ENCODE data around the gene SRA1.
A peak's percentile ranks its signal among the peaks of the same experiment; 100 is the strongest.
"Not testable (repeated sequence)": the region's sequence is repeated elsewhere in the genome, so short reads cannot be mapped to it uniquely, and the experiment has no call there.

Gene SRA1

DNA sequence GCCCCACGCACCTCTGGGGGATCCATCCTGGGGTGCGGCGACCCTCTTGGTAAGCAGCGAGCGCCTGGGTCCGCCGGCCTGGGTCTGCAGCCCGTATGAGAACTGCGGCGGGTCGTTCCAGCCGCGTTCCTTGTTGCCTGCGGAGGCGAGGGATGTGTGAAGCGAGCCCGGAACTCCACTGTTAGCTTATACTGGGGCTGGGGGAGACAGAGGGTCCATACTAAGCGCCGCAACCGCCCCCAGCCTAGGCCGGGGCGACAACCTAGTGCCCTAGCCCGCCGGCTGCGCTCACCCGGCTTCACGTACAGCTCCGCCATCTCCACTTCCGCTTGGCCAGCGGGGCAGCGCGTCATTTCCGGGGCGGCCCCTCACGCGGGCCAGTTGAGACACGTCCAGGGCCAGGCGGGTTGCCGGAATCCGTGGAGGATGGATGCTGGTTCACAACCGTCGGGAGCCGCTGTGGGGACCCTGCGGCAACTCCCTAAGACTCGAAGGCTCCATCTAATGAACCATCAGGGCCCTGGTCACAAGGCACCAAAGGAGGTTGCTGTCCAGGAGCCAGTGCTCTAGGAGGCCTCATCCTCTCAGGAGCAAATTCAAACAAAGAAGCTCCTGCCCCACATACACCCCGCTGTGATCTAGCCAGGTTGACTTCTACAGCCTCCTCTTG, at the start of gene SRA1:
Gene SRA1 (minus strand): TSS at position 338 of the 670 bp plus-strand sequence. CDS start 21 bp downstream, at position 317.
- peak; percentile 83 to 88 for DNase-seq

DNA sequence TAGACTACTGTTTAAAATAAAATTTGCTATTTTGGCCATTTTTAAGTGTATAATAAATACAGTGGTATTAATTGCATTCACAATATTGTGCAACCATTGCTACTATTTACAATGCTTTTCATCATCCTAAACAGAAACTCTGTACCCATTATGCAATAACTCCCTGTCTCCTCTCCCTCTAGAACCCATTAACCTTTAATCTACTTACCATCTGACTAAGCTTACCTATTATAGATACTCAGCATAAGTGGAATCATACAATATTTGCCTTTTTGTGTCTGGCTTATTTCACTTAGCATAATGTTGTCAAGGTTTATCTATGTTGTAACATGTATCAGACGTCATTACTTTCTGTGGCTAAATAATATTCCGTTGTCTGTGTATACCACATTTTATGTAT, 49.8 kb upstream of the SRA1 start:
- no peak for DNase-seq

DNA sequence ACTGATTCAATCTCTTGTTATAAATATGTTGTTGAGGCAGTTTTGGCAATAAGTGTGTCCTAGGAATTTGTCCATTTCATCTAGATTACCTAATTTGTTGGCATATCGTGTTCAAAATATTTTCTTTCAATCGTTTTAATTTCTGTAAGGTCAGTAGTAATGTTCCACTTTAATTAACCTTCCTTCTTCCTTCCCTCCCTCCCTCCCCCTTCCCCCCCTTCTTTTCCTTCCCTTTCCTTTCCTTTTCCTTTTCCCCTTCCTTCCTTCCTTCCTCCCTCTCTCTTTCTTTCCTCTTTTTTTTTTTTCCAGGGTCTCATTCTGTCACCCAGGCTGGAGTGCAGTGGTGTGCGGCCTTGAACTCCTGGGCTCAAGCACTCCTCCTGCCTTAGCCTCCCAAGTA, 48.6 kb upstream of the SRA1 start:
- no peak for DNase-seq

DNA sequence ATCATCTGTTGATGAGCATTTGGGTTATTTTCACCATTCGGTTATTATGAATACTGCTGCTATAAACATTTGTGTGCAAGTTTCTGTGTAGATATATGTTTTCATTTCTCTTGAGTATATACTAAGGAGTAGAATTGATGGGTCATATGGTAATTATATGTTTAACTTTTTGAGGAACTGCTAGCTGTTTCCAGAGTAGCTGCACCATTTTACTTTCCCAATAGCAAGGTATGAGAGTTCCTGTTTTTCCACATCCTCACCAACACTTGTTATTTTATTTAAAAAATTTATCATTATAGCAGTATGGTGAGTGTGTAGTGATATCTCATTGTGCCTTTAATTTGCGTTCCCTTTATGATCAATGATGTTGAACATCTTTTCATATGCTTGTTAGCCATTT, 46.5 kb upstream of the SRA1 start:
- no peak for DNase-seq

DNA sequence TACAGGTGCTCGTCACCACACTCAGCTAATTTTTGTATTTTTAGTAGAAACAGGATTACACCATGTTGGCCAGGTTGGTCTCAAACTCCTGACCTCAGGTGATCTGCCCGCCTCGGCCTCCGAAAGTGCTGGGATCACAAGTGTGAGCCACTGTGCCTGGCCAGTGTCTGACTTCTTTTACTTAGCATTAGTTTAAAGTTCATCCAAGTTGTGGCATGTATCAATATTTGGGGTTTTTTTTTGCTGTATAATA, 46.1 kb upstream of the SRA1 start:
- not testable (repeated sequence) for DNase-seq

DNA sequence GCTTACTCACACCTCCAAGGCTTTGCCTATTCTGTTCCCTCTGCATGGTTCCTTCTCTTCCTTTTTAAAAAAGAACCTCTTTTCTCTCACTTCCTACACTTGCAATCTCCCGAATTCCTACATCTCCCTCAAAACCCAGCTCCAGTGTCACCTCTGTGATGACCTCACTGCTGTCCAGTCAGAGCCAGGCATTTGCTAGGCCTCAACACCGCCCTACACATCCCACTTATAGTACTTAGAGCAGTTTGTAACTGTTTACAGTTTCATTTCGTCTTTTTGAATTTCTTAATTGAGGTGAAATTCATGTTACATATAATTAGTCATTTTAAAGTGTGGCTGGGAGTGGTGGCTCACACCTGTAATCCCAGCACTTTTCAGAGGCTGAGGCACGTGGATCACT, 44.9 kb upstream of the SRA1 start:
- DNase-seq = no peak

DNA sequence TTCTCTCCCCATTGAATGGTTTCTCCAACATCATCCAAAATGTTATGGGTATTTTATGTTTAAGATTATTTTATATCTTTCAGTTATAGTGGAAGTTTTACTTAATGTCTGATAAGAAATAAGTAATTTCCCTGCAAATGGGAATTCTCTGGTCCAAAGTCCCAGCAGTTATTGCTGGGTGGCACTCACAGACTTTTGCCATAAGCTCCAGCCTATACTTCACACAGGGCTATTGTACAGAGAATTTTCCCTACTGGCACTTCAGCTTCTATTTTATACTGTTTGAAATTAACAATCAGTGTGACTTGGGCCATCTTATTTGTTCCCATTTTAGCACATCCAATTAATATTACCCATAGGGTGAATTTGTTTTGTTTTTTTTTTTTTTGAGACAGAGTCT, 42.8 kb upstream of the SRA1 start:
- no peak for DNase-seq

DNA sequence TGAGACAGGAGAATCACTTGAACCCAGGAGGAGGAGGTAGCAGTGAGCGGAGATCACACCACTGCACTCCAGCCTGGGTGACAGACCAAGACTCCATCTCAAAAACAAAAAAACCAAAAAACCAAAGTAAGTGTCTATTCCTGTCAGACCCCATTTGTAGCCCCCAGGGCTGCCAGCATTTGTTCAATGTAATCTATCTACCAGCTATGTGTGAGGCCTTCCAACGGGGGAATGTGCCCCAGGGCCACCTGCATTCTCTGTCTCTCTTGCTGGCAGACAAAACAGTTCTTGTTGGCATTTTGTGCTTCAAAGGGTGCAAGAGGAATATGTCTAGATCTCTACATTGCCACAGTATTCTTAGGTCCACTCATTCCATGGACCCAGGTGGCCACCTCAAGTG, 41.6 kb upstream of the SRA1 start:
- no peak for DNase-seq

DNA sequence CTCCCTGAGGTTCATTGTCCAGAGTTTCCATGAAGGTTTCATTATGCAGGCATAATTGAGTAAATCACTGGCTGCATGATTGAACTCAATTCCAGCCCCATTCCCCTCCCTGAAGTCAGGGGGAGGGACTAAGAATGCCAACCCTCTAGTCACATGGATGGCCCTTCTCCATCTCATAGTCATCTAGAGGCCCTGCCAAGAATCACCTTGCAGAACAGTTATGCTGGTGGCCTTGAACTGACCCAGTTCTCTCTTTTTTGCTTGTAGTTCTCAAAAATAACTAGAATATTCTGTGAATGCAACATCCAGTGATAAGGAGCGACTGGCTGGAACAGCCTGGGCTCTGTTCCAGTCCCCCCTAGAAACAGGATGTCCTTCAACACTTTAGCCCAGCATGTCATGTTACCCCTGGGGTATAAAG, 39.1 kb upstream of the SRA1 start:
- no peak for DNase-seq

DNA sequence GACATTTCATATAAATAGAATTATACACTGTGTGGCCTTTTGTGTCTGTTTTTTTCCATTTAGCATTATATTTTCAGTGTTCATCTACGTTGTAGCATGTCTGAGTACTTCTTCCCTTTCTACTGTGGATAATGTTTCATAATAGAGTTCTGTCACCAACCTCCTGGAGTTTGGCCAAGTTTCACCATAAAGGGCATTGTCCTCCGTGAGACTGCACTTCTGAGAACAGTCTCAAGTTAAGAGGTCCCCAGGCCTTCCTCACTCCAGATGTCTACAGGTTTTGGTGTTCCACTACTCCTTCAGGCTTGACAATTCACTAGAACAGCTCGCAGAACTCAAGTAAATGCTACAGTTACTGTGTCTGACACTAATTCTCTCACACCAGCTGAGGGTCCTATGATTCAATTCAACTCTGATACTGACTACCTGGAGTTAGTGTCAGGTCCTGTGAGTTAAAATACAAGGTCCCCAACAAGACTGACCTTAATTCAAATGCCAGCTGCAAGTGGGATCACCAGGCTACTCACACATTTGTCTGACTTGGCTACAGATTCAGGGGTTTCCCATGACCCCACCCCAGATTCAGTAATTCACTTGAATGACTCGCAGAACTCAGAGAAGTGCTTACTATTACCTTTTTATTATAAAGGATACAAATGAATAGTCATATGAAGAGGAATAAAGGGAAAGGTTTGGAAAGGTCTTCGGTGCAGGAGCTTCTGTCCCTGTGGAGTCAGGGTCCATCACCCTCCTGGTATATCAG, 38.4 kb upstream of the SRA1 start:
- DNase-seq = no peak

DNA sequence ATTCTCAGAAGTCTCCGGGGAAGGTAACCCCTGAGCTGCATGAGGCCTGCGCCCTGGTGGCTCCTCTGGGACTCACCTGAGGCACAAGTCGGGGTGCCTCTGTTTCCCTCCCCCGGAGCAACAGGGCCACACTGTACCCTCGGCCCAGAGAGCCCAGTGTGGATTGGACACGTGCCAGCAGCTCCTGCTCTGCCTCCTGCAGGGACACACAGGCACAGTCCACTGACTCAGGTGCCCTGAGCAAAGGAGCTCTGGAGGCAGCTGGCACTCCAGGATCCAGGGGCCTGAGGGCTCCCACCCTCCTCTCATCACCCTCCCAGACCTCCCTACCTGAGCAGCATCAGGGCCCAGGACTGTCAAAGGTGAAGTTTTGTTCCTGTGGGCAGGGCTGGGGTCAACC, 36.9 kb upstream of the SRA1 start:
- DNase-seq = no peak

DNA sequence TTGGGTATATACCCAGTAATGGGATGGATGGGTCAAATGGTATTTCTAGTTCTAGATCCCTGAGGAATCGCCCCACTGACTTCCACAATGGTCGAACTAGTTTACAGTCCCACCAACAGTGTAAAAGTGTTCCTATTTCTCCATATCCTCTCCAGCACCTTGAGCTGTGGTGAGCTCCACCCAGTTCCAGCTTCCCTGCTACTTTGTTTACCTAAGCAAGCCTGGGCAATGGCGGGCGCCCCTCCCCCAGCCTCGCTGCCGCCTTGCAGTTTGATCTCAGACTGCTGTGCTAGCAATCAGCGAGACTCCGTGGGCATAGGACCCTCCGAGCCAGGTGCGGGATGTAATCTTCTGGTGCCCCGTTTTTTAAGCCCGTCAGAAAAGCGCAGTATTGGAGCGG, 35.8 kb upstream of the SRA1 start:
- not testable (repeated sequence) for DNase-seq

DNA sequence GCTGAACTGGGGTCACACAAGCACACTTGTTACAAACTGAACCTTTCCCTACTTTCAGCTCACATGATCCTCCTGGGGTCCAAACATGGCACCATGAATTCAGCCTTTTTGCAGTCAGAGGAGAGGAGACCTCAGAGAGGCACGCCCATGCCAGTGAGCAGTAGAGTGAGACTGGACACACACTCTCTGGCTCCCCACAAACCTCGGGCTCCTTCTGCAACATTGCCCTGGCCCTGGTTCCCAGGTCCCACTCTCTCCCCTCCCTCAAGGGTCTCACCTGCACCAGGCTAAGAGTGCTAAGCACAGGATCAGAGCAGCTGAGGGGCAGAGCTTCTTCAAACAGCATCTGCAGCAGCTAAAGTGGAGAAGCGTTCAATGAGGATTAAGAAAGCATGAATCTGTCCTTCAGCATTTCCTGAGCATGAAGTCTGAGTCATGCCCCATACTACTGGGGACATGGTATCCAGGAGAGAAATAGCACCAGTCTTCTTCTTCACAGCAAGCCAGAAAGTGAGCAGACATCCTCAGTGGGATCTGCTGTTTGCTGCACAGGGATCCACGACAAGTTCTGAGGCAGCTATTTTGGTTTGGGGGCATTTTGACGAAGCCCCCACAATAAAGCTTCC, 34.6 kb upstream of the SRA1 start:
- DNase-seq = no peak

DNA sequence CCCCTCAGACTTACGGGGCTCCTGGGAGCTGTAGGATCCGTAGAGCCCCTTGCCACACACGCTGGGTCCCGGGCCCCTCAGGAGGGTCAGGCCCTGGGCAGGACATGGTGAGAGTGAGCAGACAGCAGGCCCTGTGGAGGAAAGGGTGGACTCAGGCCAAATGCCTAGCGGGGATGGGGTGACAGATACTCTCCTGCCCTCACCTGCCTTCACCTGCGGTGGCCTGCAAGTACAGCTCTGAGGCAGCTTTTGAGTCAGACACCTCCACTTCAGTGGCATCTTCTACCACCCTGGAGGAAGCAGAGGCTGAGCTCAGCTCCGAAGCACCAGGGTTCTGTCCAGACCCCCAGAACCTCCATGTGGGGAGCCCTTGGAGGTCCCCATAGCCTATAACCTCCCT, 33.6 kb upstream of the SRA1 start:
- no peak for DNase-seq

DNA sequence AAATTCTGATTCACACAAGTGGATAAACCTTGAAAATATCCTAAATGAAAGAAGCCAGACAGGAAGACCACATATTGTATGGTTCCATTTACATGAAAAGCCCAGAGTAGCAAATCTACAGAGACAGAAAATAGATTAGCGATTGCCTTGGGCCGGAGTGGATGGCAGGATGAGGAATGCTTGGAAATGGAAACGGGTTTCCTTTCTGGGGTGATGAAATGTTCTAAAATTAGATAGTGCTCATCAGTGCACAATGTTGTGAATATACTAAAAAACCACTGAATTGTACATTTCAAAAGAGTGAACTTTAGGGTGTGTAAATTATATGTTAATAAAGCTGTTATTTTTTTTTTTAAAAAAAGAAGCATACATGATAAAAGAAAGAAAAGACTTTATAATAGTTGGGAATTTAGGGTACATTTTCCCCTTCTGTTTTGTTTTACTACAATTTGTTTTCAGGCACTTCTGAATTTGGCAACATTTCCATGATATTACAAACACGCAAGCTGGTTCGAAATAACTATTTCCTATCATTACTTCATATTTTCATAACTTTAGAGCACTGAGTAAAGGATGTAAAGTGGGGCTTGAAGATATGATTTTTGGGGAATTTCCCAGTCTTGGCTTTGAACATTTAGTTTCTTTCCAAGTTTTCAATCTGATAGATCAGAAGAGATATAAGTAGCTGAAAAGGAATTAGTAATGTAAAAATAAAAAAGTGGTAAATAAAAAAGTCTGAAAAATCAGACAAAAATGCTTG, 31.2 kb upstream of the SRA1 start:
- no peak for DNase-seq

DNA sequence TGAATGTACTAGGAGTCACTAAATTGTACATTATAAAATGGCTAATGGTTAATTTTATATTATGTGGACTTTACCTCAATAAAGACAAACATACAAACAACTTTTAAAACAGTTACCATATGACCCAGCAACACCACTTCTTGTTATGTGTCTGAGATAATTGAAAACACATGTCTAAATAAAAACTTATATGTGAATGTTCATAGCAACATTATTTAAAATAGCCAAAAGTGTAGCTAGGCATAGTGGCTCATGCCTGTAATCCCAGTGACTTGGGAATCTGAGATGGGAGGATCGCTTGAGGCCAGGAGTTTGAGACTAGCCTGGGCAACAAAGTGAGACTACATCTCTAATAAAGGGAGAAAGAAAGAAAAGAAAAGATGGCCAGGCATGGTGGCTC, 30.2 kb upstream of the SRA1 start:
- DNase-seq = no peak

DNA sequence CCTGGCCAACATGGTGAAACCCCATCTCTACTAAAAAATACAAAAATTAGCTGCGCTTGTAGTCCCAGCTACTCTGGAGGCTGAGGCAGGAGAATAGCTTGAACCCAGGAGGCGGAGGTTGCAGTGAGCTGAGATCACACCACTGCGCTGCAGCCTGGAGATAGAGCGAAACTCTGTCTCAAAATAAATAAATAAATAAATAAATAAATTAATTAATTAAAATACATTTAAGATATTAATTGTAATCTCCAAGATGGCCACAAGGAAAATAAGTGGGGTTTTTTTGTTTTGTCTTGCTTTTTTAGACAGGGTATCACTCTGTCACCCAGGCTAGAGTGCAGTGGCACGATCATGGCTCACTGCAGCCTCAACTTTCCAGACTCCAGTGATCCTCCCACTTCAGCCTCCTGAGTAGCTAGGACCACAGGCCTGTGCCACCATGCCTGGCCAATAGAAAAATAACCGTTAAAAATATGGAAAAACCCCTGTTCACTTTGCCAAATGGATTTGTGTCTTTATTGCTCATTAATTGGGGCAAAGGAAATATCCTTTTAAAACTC, 22.0 kb upstream of the SRA1 start:
- DNase-seq = not testable (repeated sequence)

DNA sequence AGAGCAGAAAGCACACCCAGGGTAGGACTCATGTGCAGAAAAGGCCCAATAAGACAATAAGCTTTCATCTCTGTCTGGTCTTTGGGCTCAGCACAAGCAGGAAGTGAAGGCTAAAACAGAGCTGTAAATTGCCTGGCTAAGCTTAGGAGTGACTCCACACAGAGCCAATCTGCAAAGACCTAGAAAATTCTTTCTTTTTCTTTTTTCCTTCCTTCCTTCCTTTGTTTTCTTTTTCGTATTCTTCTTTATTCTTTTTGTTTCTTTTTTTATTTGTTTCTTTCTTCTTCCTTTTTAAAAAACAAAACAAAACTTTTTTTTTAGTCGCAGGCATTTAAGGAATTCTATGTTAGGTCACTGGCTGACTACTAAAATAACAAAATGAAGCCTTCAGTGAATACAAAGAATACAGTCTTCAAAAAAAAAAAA, 19.5 kb upstream of the SRA1 start:
- DNase-seq = no peak

DNA sequence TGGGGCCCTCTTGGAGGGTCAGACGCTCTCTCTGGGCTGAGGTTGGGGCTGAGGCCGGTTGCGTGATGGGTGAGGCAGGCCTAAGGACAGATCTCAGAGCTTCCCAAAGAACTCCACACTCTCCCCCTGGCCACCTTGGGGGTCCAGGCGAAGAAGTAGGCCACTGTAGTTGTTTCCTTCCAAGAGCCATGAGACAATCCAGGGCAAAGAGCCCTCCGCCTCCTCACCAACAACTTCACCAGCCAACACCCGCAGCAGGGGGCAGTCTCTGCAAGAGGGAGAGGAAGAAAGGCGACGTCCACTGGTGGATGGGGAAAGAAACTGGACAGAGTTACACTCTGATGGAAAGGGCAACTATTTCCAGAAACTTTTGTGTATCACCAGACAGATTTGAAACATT, 18.0 kb upstream of the SRA1 start:
- no peak for DNase-seq

DNA sequence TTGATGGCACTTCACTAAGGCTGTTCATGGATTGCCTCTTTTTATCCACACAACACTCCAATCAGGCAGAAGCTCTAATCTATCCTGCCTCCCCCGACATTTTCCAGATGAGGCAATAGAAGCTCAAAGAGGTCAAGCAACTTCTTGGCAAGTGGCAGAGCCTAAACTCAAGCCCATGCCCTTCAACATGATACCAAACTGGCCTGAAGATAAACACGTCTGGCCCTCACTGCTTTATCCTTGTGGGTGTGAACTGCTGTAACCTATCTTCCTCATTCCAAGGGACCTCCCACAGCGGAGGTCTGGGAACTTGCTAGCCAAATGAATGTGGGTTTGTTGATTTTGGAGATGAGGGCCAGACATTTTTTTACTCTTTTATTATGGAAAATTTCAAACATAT, 16.9 kb upstream of the SRA1 start:
- DNase-seq = no peak

DNA sequence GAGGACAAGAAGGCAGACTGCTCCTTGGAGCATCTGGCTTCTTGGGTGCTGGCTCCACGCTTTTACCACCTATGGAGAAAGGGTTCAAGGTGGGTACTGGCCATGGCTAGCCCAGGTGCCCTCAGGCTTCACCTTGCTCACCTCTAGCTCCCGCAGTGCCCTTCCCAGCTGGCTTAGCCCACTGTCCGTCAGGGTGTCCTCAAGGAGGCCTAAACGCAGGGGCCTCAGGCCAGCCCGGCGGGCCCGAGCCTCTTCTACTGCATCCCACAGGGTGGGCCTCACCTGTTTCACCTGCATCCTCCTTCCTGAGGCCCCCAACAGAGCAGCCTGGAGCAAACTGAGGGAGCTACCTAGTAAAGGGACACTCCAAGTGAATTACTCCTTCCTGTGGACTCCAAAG, 16.4 kb upstream of the SRA1 start:
- no peak for DNase-seq

DNA sequence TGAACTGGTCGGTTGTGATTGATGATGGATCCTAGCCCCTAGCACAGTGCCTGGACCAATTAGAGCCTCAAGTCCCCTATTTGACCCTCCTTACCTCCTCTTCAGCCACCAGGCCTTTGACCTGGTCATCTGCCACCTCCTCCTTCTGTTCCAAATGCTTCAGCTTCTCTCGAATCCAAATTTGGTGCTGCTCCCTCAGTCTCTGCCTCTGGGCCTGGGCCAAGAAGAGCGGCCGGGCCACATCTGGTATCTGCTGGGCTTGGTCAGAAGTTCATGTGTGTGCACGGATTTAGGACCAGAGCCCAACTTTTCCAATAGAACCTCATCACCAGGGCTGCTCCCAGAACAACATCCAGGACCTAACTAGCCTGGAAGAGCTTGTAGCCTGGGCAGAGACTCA, 13.8 kb upstream of the SRA1 start:
- no peak for DNase-seq

DNA sequence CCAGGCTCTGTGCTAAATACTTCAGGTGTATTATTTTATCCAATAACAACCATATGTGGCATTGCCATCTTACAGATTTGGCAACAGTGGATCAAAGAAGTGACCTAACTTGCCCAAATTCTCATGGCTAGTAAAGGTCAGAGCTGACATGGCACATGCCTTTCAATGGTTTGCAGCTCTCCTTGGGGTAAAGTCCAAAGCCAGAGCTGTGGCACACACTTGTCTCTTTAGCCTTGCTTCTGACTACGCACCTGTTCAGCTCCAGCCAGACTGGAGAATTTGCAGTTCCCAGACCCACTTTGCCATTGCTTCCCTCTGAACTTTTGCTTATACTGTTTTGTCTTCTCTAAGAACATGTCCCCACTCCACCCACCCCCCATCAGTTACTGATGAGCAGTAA, 13.2 kb upstream of the SRA1 start:
- no peak for DNase-seq

DNA sequence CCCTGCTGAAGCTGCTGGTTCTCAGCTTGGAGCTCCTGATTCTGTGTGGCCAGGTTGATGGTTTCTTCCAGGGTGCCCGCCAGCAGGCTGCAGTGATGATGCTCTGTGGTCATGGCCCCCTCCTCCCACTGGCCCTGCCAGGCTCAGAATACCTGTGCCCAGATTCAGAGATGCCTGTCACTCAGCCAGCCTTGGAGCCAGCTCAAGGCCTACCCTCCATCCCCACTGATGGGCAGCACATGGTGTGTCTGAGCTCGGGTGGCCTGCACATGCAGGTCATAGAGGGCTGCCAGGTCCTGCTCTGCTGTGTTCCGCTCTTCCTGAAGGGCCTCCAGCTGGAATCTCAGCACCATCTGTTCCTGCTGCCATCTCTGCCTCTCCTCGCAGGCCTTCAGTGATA, 12.8 kb upstream of the SRA1 start:
- no peak for DNase-seq

Data from NCI-H2081 (cell line).